WI38 (cell line): ENCODE data around the gene CABCOCO1.

ENCODE experiments used
- H3K4me3 ChIP-seq: 2 replicates; pipeline ENCODE4 v1.5.1; 2011; ENCODE audit warnings: low read depth, mild to moderate bottlenecking, control low read depth, low read length
- CTCF ChIP-seq: IDR thresholded peaks from 2 replicates; pipeline ENCODE4 v1.5.1; 2012; ENCODE audit warnings: low read depth, mild to moderate bottlenecking, control low read depth, low read length

CABCOCO1 gene

GRCh38 chr10:61795551-61795950 lies 132.8 kb downstream of the CABCOCO1 start:
- no peak overlapping the region for H3K4me3 ChIP-seq
- TF ChIP-seq CTCF, result no peak

GRCh38 chr10:61796785-61797184 lies 134.1 kb downstream of the CABCOCO1 start:
- no peak overlapping the region for H3K4me3 ChIP-seq
- TF ChIP-seq CTCF, result no peak

DNA sequence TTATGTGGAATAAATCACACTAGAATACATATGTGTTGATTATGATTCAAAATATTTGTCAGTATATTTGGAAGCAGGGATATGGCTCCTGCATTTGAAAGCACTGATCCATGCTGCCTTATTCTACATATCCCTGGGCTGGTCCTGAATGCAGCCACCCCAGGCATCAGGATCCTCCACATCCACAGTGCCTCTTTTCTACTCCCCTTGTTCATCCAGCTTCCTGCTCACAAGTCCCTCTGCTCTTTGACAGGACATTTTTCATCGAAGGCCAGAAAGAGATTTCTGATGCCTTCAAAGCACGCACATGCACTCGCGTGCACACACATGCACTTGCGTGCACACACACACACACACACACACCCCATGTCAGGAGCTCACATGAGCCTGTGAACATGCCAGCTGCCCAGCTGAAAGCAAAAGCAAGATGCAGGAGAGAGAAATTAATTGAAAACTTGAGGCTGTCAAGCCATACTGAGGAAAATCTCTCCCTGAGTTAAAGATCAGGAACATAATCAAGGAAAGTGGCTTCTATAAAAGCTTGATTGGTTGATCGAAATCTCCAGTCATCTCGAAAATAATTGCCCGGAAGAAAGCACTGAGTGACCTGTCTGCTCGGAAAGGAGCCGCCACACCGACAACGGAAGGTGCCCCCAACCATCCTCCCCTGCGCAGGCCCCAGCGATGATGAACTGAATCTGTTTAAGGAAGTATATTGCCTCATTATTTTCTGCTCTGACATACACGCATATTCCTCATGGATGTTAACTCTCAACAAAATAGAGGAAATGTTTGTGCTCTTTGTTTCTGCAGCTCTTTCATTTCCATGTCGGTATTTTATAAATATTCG lies 134.8 kb downstream of the CABCOCO1 start:
- no peak overlapping the region for H3K4me3 ChIP-seq
- TF ChIP-seq CTCF, result no peak

DNA sequence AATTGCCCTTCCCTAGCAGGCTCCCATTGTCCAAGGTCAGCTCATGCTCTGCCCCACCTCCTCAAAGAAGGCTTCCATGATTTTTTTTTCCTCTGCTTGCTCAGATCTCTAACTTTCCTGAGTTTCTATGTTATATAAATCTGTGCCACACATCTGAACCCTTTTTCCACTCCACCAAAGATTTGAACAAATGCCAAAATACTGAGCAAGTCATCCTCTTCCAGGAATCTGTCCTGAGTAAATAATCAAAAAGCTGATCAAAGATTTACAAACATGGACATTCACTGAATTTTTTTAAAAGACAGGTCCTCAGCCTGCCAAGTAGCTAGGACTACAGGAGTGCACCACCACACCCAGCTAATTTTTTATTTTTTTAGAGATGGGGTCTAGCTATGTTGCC lies 136.0 kb downstream of the CABCOCO1 start:
- no peak overlapping the region for H3K4me3 ChIP-seq
- no peak for TF ChIP-seq CTCF

DNA sequence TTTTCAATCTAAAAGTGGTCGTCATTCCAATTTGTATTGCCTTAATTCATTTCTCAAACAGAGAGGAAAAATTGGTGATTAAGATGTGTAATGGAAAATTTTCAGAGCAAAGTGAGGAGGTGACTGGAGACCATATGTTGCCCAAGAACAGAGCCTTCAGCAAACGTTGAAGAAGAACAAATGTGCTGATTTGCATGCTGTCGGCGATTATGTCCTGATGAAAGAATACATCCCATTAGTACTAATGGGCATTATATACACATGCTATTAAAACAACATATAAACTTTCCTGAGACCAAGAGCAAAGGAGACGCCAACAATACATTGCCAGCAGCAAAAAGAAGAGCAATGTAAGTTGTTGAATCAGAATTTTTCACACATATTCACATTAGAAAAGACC lies 138.8 kb downstream of the CABCOCO1 start:
- no peak for TF ChIP-seq CTCF
- no peak overlapping the region for H3K4me3 ChIP-seq

DNA sequence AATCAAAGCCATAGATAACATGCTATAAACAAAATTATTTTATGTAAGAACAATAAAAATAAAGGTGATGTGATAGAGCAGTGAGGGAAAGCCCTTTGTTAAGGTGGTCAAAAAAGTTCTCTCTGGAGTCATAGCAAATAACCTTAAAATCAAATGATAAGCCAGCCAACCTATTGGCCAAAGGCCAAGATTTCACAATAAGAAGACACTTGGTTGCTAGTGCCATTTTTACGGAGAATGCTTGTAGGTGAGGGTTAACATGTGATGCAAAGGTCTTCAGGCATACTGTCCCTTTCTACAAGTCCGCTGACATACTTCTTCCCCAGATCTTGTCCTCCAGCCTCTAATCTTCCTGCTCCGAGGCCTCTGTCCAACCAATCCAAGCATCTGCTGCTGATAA lies 140.5 kb downstream of the CABCOCO1 start:
- H3K4me3 ChIP-seq, result no peak overlapping the region
- no peak for TF ChIP-seq CTCF

DNA sequence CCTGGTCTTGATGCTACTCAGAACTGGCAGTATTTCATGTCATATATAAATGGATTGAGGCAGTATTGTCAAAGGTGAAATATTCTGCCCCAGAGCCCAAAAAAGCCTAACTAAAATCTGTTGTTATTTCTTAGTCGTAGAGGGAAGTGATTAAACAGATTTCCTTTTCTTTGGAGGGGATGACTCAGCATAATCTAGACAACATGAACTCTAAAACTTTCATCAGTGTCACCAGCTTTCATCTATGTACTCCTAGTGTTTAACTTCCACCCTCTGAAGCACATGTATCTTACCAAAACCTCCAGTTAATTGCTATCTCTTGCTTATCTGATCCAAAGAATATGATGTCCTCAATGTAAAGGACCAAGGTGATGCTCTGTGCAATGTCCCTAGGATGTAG lies 141.7 kb downstream of the CABCOCO1 start:
- TF ChIP-seq CTCF, result no peak
- no peak overlapping the region for H3K4me3 ChIP-seq
